A673 (cell line): ENCODE data around the gene KCNIP4. TPM values are rescaled to one million over a fixed set of nuclear protein-coding genes. Genes with fewer than 3 reads are reported as not detected.

Experiments
- BruUV-seq: library from RNA; stranded (reverse); fragments of 400-500 nt; replicated peaks from 2 replicates; lab custom pipeline; 2021; lab: Mats Ljungman, UMichigan
- CTCF ChIA-PET: fragments of 300-600 bp; sonication (Branson Sonifier 250); formaldehyde crosslinking; loops from one replicate; lab custom pipeline; 2022; ENCODE audit warnings: antibody characterized with exemption; lab: Charles Lee
- POLR2A ChIA-PET: fragments of 300-600 bp; sonication (Branson Sonifier 250); formaldehyde crosslinking; loops from one replicate; lab custom pipeline; 2022; ENCODE audit warnings: antibody characterized with exemption; ENCODE audit not compliant: low non-redundant PET; lab: Charles Lee
- DNase-seq: peaks from one replicate; pipeline ENCODE4 v3.0.0-alpha.2; 2015; ENCODE audit warnings: low spot score
- H3K27ac ChIP-seq: fragments of 200-600 bp; sonication (generic); 2 replicates; pipeline ENCODE4 v1.5.1; 2016; ENCODE audit warnings: mixed run types, low read depth, mild to moderate bottlenecking, mixed read lengths, antibody characterized with exemption, low read length; ENCODE audit not compliant: poor library complexity, severe bottlenecking
- H3K27me3 ChIP-seq: fragments of 200-600 bp; sonication (generic); replicated peaks from 2 replicates; pipeline ENCODE4 v1.6.1; 2017; ENCODE audit warnings: mixed run types, low read depth, mild to moderate bottlenecking, mixed read lengths, antibody characterized with exemption, low read length; ENCODE audit not compliant: insufficient read depth, poor library complexity
- H3K36me3 ChIP-seq: fragments of 200-600 bp; sonication (generic); 2 replicates; pipeline ENCODE4 v1.6.1; 2016; ENCODE audit warnings: mixed run types, mild to moderate bottlenecking, mixed read lengths, antibody characterized with exemption, low read length; ENCODE audit not compliant: insufficient read depth, poor library complexity, severe bottlenecking
- H3K4me1 ChIP-seq: fragments of 200-600 bp; sonication (generic); 2 replicates; pipeline ENCODE4 v1.6.1; 2017; ENCODE audit warnings: mixed run types, mild to moderate bottlenecking, mixed read lengths, antibody characterized with exemption, low read length; ENCODE audit not compliant: insufficient read depth, poor library complexity, severe bottlenecking
- H3K4me3 ChIP-seq: fragments of 200-600 bp; sonication (generic); 2 replicates; pipeline ENCODE4 v1.5.1; 2016; ENCODE audit warnings: low read depth, mixed run types, mild to moderate bottlenecking, mixed read lengths, low read length; ENCODE audit not compliant: poor library complexity, severe bottlenecking
- H3K9me3 ChIP-seq: fragments of 200-600 bp; sonication (generic); 2 replicates; pipeline ENCODE4 v1.6.1; 2016; ENCODE audit warnings: mixed run types, low read depth, mild to moderate bottlenecking, mixed read lengths, antibody characterized with exemption, low read length; ENCODE audit not compliant: poor library complexity, severe bottlenecking
- EZH2 ChIP-seq: fragments of 200-600 bp; sonication (generic); IDR thresholded peaks from 2 replicates; pipeline ENCODE4 v1.6.1; 2017; ENCODE audit warnings: borderline replicate concordance, low read depth, mild to moderate bottlenecking, mixed read lengths, antibody characterized with exemption, low read length; ENCODE audit not compliant: poor library complexity, severe bottlenecking
- intact Hi-C: fragments of 100-400 bp; cut with micrococcal nuclease; formaldehyde crosslinking; loops from one replicate; pipeline ENCODE4 v1.10.0; 2022; ENCODE audit not compliant: unreplicated experiment
- total RNA-seq: library from RNA; stranded (reverse); gene quantifications from 2 replicates; pipeline ENCODE4 v1.2.3, GENCODE V29; 2021
- TF ChIP-seq, protein P1 (sequence below): fragments of 300-800, 200-600 bp; sonication (generic); conservative IDR thresholded peaks from 2 replicates; pipeline ENCODE4 v1.5.1; 2017; ENCODE audit warnings: low read depth, mild to moderate bottlenecking, antibody characterized with exemption, low read length, moderate library complexity, mixed read lengths

KCNIP4 gene
- total RNA-seq, 1 experiment from 2014 or later, result not detected

DNA sequence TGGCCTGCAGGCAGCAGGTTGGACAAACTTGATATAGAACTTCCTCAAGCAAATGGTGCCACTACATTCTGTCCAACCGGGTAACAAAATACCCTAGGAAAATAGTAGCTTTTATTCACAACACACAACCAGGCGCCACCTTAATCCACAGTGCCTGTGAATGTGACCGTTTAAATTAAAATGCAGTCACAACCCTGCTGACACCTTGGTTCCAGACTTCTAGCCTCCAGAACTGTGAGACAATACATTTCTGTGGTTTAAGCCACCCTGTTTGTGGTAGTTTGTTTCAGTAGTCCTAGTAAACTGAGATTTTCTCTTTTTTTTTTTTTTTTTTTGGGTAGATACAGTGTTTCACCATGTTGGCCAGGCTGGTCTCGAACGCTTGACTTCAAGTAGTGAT is 672.5 kb downstream of the KCNIP4 start:
- H3K4me3 ChIP-seq, result no peak overlapping the region
- BruUV-seq, result no TSS peak

DNA sequence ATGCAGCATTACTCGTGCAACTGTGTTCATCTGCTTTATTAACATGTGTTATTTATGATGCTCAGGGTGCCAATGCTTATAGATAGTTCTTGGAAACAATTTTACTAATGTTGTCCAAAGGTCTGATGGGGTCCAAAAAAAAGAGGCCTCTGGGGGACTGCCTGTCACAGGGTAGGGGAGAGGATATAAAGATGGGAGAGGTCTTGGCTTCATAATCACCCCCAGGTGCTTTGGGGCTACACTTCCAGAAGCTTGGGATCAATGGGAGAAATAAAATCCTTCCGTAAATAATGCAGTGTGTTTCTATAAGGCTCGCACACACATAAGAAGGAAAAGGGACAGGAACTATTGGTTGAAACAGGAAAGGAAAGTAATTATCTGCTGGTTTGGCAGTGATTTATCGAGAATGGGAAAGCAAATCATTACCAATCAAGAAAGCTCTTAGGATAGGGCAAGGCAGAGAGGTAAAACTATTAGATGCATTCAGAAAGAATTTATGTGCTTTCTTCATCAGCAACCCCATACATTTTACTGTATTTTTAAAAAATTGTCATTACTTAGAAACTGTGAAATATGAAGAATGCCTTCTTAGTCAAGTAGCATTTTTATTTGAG is 677.0 kb downstream of the KCNIP4 start:
- no peak overlapping the region for H3K4me3 ChIP-seq
- TF ChIP-seq, protein P1, sequence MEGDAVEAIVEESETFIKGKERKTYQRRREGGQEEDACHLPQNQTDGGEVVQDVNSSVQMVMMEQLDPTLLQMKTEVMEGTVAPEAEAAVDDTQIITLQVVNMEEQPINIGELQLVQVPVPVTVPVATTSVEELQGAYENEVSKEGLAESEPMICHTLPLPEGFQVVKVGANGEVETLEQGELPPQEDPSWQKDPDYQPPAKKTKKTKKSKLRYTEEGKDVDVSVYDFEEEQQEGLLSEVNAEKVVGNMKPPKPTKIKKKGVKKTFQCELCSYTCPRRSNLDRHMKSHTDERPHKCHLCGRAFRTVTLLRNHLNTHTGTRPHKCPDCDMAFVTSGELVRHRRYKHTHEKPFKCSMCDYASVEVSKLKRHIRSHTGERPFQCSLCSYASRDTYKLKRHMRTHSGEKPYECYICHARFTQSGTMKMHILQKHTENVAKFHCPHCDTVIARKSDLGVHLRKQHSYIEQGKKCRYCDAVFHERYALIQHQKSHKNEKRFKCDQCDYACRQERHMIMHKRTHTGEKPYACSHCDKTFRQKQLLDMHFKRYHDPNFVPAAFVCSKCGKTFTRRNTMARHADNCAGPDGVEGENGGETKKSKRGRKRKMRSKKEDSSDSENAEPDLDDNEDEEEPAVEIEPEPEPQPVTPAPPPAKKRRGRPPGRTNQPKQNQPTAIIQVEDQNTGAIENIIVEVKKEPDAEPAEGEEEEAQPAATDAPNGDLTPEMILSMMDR, result no peak
- TF ChIP-seq EZH2, result no peak
- no peaks in the 10 kb centered on the region for H3K27me3 ChIP-seq
- H3K36me3 ChIP-seq, result no peaks in the 10 kb centered on the region
- H3K27ac ChIP-seq, result no peak overlapping the region
- ChIA-PET POLR2A (no interaction called here), CTCF (no interaction called here)
- no peaks in the 10 kb centered on the region for H3K9me3 ChIP-seq
- H3K4me1 ChIP-seq, result no peaks in the 10 kb centered on the region
- no TSS peak for BruUV-seq
- DNase-seq, result no peak
- intact Hi-C loops, result no loop called here

More for the DNA sequence above, 672.5 kb downstream of the KCNIP4 start:
- intact Hi-C loops, result no loop called here
- DNase-seq, result no peak
- ChIA-PET CTCF (no interaction called here), POLR2A (no interaction called here)
- TF ChIP-seq EZH2, result no peak
- TF ChIP-seq, protein P1, result no peak
- H3K9me3 ChIP-seq, result no peaks in the 10 kb centered on the region
- H3K36me3 ChIP-seq, result no peaks in the 10 kb centered on the region
- H3K4me1 ChIP-seq, result no peaks in the 10 kb centered on the region
- no peak overlapping the region for H3K27ac ChIP-seq
- H3K27me3 ChIP-seq, result no peaks in the 10 kb centered on the region

DNA sequence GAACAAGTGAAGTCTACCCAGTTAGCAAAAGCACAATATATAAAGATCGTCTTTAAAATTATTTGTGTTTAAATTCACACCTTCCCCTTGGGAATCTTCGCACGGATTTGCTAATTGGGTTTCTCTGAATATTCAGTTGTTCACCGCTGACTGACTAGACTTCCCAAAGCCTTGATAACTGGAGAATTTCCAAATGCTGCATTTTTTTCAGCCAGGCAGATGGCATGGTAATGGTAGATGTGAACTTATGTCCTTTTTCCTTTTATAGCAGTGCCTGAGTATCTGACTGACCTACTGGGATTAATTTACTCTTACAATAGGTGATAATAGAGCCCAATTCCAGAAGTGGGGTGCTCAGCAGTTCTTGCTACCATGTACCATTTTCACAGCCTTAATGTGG is 700.2 kb downstream of the KCNIP4 start:
- Histone ChIP-seq H3K27me3 (no peaks in the 10 kb centered on the region), H3K36me3 (no peaks in the 10 kb centered on the region), H3K9me3 (no peaks in the 10 kb centered on the region), H3K4me1 (no peaks in the 10 kb centered on the region), H3K4me3 (no peak overlapping the region), H3K27ac (no peak overlapping the region)
- CTCF ChIA-PET, result no interaction called here
- TF ChIP-seq, protein P1, result no peak
- TF ChIP-seq EZH2, result no peak
- DNase-seq, result no peak
- POLR2A ChIA-PET, result no interaction called here
- intact Hi-C loops, result no loop called here
- BruUV-seq, result no TSS peak
